GM08714 (cell line): ENCODE measurements around the gene FAM120AOS.

ENCODE experiments used
- H3K4me3 ChIP-seq: fragments of 200-500 bp; sonication (Bioruptor generic); 2 replicates; pipeline ENCODE4 v1.5.1; 2014; ENCODE audit warnings: mild to moderate bottlenecking, low read length, inconsistent platforms
- ZNF274 ChIP-seq: IDR thresholded peaks from 2 replicates; pipeline ENCODE4 v1.6.1; 2012; ENCODE audit warnings: mild to moderate bottlenecking, low read depth, low read length

Gene FAM120AOS

DNA sequence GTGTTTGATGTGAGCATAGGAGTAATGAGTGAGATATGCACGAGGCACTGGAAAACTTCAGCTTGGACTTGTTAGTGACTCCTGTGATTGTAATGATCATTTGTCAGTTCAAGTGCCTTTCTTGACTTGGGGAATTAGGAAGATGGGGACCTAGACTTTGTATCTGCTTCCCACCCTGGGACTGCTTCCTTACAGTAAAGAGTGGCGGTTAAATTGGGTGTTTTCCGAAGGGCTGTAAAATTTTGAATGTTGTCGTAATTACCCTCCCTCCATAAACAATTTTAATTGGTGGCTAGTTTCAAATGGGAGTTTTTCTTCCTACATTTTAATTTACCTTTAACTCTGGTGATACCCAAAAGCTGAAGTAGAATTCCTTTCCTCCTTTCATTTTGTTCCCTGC lies 23.5 kb upstream of the FAM120AOS start:
- TF ChIP-seq ZNF274, result no peak
- H3K4me3 ChIP-seq, result no peak overlapping the region

DNA sequence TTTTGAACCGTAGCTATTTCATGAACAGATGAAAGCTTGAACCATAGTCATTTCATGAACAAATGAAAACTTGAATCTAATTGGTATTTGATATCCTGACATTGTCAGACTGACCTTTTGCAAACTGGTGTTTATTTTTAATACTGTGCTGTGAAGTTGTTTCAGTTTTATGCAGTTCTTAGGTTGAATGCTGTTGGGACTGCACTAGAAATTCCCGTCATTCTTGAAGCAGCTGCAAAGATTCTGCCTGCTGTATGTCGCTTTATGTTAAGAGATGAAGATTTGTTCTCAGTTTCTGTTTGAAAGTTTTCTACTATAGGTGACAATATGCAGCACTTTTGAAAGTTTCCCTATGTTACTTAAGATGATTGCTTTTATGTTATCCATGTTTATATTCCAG lies 22.5 kb upstream of the FAM120AOS start:
- H3K4me3 ChIP-seq, result no peak overlapping the region
- no peak for TF ChIP-seq ZNF274

GRCh38 chr9:93475108-93475507 lies 21.7 kb upstream of the FAM120AOS start:
- no peak for TF ChIP-seq ZNF274
- no peak overlapping the region for H3K4me3 ChIP-seq

- no peak for TF ChIP-seq ZNF274
- H3K4me3 ChIP-seq, result no peak overlapping the region
These were observed 20.0 kb upstream of the FAM120AOS start for GRCh38 chr9:93473411-93473810.

DNA sequence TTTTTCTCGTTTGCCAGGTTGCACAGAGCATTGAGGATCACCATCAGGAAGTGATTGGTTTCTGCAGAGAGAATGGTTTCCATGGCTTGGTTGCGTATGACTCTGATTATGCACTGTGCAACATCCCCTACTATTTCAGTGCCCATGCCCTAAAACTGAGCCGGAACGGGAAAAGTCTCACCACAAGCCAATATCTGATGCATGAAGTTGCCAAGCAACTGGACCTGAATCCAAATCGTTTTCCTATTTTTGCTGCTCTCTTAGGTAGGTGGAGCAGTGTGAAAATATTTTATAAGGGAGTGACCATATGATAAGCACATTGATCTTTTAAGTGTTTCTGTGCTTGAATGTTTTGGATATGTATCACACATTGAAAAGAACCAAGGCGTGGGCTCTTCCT lies 17.7 kb upstream of the FAM120AOS start:
- no peak for TF ChIP-seq ZNF274
- H3K4me3 ChIP-seq, result no peak overlapping the region

DNA sequence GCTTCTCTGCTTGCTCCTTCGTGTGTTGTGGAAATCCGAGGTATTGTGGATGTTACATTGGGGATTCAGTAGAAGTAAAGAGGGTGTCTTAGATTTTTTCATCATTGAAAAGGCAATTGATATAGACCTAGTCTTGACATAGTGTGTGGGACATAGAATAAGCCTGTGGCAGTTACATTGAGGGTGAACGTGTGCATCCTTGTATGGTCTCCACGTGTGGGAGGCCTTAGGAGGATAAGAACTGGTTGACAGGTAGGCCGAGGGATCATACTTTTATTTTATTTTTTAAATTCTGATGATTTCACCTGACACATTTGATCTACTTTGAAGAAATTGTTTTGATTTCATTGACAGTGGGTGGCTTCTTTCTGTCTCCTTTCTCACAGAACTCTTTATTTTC lies 17.0 kb upstream of the FAM120AOS start:
- H3K4me3 ChIP-seq, result no peak overlapping the region
- no peak for TF ChIP-seq ZNF274

DNA sequence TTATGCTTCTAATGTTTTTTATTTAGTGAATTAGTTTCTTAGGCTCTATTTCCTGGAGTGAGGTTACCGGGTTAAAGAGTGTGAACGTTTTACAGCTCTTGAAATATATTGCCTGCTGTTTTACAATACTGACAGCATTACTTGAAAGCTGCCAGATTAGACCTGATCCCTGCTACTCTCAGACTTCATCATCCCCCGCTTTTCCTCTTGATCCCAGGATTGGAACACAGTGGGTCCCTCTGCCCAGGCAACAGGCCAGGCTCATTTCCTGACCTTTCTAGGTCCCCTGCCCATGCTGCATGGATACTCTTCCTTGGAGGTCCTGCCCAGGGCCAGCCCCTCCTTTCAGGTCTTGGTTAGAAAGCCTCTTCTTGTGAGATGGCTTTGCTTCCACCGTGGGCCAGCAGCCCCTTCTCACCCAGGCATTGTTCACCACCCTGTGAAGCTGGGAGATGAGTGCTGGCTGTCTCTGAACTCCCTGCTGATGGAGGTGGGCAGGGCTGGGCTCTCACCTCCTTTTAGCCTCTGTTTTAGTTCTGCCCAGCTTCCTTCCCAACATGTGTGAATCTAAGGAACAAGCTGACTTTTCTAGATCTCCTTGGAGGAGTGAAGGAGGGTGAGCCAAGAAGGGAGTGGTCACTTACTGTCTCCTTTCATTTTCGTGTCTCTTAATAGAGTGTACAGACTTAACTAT lies 15.5 kb upstream of the FAM120AOS start:
- H3K4me3 ChIP-seq, result no peak overlapping the region
- no peak for TF ChIP-seq ZNF274

DNA sequence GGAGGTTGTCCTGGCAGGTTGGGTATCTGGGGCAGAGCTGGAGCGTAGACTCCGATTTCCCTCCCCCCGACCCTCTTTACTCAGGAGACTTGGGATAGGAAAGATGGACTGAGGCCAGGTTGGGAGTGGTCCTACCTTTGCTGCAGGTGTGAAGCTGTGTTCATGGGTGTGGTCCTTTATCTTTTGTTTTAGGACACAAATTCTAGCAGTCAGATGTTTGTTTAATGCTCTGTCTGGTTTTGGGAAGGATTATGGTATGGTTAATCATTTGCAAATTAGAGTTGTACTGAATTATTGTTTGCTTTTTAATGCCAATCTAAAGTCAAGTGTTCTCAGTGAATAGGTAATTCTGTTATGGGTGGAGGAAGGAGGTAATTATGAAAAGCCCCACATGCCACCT lies 14.1 kb upstream of the FAM120AOS start:
- TF ChIP-seq ZNF274, result no peak
- H3K4me3 ChIP-seq, result no peak overlapping the region

- no peak overlapping the region for H3K4me3 ChIP-seq
- no peak for TF ChIP-seq ZNF274
These were observed 13.7 kb upstream of the FAM120AOS start for GRCh38 chr9:93467062-93467416.

GRCh38 chr9:93466416-93467061 lies 13.2 kb upstream of the FAM120AOS start:
- H3K4me3 ChIP-seq, result no peak overlapping the region
- no peak for TF ChIP-seq ZNF274

DNA sequence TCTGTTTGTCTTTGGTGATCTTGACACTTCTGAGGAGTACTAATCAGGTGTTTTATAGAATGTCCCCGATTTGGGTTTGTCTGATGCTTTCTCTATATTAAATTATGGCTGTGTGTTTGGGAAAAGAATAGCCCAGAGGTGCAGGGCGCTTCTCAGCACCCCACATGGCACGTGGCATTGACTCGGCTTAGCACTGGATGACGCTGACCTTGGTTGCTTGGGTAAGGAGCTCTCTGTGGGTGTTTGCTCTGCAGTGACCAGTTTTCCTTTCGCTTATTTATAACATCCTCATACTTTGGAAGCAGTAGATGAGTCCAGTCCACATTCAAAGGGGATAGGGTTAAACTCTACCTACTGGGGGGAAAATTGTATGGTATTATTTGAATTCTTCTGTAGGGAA lies 12.5 kb upstream of the FAM120AOS start:
- no peak for TF ChIP-seq ZNF274
- H3K4me3 ChIP-seq, result no peak overlapping the region

DNA sequence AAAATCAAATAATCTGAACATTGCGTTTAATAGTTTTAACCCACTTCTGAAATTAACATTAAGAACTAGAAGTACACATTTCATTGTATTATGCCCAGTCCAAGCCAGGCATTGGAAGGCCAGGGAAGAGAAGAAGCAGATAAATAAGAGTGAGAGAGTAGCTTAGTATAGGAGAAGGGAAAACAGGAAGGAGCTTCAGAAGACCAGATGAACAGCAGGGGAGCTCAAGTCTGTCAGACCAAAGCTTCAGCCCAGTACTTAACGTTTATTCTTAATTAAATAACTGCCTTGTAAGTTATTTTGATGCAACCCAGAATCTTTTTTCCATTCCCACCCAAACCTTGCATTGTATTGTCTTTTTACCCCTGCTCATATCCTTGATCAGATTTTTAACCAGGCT lies 11.5 kb upstream of the FAM120AOS start:
- no peak overlapping the region for H3K4me3 ChIP-seq
- TF ChIP-seq ZNF274, result no peak

DNA sequence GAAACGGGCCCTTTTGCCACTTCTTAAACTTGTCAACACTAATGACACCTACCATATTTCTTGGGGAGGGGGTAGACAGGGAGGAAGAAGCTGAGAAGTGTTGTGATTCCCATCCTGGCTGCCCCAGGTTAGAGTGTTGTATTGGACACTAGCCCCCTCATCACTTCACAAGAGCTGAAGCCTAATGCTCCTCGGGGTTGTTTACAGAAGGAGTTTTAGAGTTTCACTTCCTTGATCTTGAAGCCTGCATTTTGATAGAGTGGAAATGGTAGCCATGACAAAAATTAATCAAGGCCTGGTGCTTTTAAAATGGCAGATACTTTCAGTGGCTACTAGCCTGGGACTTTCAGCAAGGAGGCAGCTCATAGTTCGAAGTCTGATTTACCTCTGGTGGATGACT lies 11.0 kb upstream of the FAM120AOS start:
- H3K4me3 ChIP-seq, result no peak overlapping the region
- no peak for TF ChIP-seq ZNF274

DNA sequence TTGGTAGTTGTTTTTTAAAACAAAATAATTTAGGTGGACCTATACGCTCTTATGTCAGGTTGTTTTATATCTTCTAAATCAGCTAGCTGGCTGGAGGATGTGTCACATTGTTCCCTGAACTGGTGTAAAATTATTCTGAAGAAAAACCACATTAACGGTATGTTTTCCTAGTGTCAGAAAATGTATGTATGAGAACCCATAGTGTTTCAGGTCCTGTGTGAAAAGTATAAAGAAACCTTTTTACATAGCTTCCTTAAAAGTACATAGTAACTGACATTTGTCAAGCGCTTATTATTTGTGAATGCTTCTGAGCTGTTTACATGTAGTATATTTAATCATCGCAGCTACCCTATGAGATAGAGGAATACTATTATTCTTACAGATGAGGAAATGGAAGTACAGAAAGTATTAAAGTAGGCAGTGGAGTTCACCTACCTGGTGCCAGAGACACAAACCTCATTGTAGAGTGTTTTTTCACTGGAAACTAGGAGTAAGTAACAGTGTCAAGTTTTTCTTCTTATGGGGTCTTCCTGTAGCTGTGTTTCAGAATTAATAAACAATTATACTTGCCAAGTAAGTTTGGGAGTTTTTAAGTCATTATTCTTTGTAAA lies 10.4 kb upstream of the FAM120AOS start:
- TF ChIP-seq ZNF274, result no peak
- H3K4me3 ChIP-seq, result no peak overlapping the region

DNA sequence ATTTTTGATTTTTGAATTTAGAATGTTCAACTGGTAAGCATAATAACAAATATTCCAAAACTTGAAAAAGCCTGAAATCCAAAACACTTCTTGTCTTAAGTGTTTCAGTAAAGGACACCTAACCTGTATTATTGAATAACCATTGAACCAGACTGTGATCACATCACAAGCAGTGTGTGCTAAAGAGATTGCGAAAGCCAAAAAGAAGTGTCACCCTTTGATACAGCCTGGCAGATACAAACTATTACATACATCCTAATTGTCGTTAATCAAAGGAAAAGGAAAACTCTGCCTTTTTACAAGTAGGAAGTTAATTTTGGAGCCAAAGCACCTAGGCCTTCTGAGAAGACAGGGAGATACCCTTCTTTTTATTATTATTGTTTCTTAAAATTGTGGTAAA lies 8.4 kb upstream of the FAM120AOS start:
- no peak for TF ChIP-seq ZNF274
- H3K4me3 ChIP-seq, result no peak overlapping the region
